HS-5 (cell line): Measurements from ENCODE around the gene VIP.

Experiments
- DNase-seq: peaks from one replicate; pipeline ENCODE4 v3.0.0-alpha.2; 2012; ENCODE audit warnings: low read depth

VIP gene

GRCh38 chr6:152783217-152783878, 32.8 kb downstream of the VIP start:
- no peak for DNase-seq

GRCh38 chr6:152794696-152795095, 44.1 kb downstream of the VIP start:
- no peak for DNase-seq

- no peak for DNase-seq
These were observed 53.6 kb downstream of the VIP start for GRCh38 chr6:152804150-152804549.
